Upper lobe of left lung (tissue), 4 donors: Measurements from ENCODE around the gene GP2.

ENCODE experiments used
- POLR2A ChIP-seq, 4 donors: fragments of 450-650 bp; IDR thresholded peaks; one replicate each; pipeline ENCODE4 v1.5.1; 2016 to 2017; ENCODE audit warnings: antibody characterized with exemption in 4 of 4, mild to moderate bottlenecking in 2 of 4
- POLR2AphosphoS5 ChIP-seq, 2 donors: sonication (generic); formaldehyde crosslinking; IDR thresholded peaks; one replicate each; pipeline ENCODE4 v1.5.1; 2017; ENCODE audit warnings: antibody characterized with exemption in 2 of 2
- TF ChIP-seq, protein P1 (sequence below), 6 experiments: fragments of 450-650 bp in 4 of 6; fragments of 200-600 bp in 2 of 6; sonication (generic) in 2 of 6; IDR thresholded peaks; one replicate each; pipeline ENCODE4 v1.5.1; 2016 to 2019; ENCODE audit warnings: antibody characterized with exemption in 6 of 6

DNA sequence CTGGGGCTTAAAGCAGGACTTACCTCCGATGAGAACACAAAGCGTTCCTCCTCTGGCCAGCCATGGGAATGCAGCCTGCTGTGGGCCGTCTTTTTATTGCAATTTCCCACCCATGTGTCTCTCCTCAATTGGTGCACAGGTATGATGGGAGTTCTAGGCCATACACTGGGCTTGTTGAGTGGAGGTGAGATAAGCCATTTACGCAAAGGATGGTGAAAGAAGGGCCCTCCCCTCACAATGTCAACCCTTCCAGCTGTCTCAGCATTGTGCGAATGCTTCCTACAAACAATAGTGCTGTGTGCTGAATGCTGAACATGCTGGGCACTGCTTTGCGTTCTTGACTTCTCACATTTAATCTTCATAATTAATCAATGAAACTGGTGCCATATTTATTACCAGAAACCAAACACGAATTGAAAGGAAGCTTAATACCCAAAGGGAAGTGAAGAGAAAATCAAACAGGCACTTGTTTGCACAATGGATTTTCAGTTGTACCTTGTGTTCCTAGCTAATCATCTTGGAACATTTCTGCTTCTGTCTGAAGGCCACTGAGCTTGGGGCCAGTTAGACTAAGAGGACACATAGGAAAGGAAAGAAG is at the start of gene GP2:
- TF ChIP-seq POLR2A (IDR thresholded peaks at IDR 0.05) = no peak
- TF ChIP-seq, protein P1, sequence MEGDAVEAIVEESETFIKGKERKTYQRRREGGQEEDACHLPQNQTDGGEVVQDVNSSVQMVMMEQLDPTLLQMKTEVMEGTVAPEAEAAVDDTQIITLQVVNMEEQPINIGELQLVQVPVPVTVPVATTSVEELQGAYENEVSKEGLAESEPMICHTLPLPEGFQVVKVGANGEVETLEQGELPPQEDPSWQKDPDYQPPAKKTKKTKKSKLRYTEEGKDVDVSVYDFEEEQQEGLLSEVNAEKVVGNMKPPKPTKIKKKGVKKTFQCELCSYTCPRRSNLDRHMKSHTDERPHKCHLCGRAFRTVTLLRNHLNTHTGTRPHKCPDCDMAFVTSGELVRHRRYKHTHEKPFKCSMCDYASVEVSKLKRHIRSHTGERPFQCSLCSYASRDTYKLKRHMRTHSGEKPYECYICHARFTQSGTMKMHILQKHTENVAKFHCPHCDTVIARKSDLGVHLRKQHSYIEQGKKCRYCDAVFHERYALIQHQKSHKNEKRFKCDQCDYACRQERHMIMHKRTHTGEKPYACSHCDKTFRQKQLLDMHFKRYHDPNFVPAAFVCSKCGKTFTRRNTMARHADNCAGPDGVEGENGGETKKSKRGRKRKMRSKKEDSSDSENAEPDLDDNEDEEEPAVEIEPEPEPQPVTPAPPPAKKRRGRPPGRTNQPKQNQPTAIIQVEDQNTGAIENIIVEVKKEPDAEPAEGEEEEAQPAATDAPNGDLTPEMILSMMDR (IDR thresholded peaks at IDR 0.05) = no peak
- no peak for TF ChIP-seq POLR2AphosphoS5 (IDR thresholded peaks at IDR 0.05)
